GM19240 (cell line): ENCODE data around the gene VGLL4.
"Not testable (repeated sequence)": the region's sequence is repeated elsewhere in the genome, so short reads cannot be mapped to it uniquely, and the experiment has no call there.

Source experiments
- DNase-seq: peaks from one replicate; pipeline ENCODE4 v3.0.0; 2011; ENCODE audit warnings: low spot score; ENCODE audit not compliant: insufficient read length

Gene VGLL4

GRCh38 chr3:11588338-11588737 is 55.4 kb downstream of the VGLL4 start:
- DNase-seq: no peak

GRCh38 chr3:11587766-11588165 is 55.9 kb downstream of the VGLL4 start:
- DNase-seq: no peak

GRCh38 chr3:11584570-11584969 is 59.1 kb downstream of the VGLL4 start:
- DNase-seq: no peak

- DNase-seq: no peak
Observed at GRCh38 chr3:11583638-11584046, 60.1 kb downstream of the VGLL4 start.

- DNase-seq: no peak
Observed at GRCh38 chr3:11583235-11583634, 60.5 kb downstream of the VGLL4 start.

- no peak for DNase-seq
Observed at GRCh38 chr3:11582191-11582968, 61.3 kb downstream of the VGLL4 start.

- DNase-seq: no peak
Observed at GRCh38 chr3:11581237-11582190, 62.2 kb downstream of the VGLL4 start.

GRCh38 chr3:11580645-11581044 is 63.1 kb downstream of the VGLL4 start:
- no peak for DNase-seq

GRCh38 chr3:11578169-11578568 is 65.5 kb downstream of the VGLL4 start:
- no peak for DNase-seq

GRCh38 chr3:11576453-11576852 is 67.3 kb downstream of the VGLL4 start:
- DNase-seq: no peak

- DNase-seq: no peak
Observed at GRCh38 chr3:11575677-11576076, 68.0 kb downstream of the VGLL4 start.

- DNase-seq: no peak
Observed at GRCh38 chr3:11574981-11575669, 68.6 kb downstream of the VGLL4 start.

- DNase-seq: not testable (repeated sequence)
Observed at GRCh38 chr3:11572660-11573059, 71.1 kb downstream of the VGLL4 start.

GRCh38 chr3:11570789-11571495 is 72.8 kb downstream of the VGLL4 start:
- no peak for DNase-seq

- DNase-seq: no peak
Observed at GRCh38 chr3:11570251-11570650, 73.5 kb downstream of the VGLL4 start.

GRCh38 chr3:11569156-11569741 is 74.5 kb downstream of the VGLL4 start:
- DNase-seq: no peak

GRCh38 chr3:11568503-11569155 is 75.1 kb downstream of the VGLL4 start:
- DNase-seq: no peak

GRCh38 chr3:11567516-11568467 is 75.9 kb downstream of the VGLL4 start:
- DNase-seq: no peak

GRCh38 chr3:11566916-11567315 is 76.8 kb downstream of the VGLL4 start:
- DNase-seq: no peak
